GM18511 (cell line): ENCODE measurements around the gene SVIL.
"Not testable (repeated sequence)": the region's sequence is repeated elsewhere in the genome, so short reads cannot be mapped to it uniquely, and the experiment has no call there.

Source experiments
- ATAC-seq: cut with Tn5 transposase; IDR thresholded peaks from one replicate; pipeline ENCODE4 v1.9.1; 2021; ENCODE audit warnings: mild to moderate bottlenecking, moderate library complexity; ENCODE audit not compliant: unreplicated experiment

Gene SVIL

GRCh38 chr10:29579455-29579970 lies 55.3 kb downstream of the SVIL start:
- ATAC-seq: no peak

DNA sequence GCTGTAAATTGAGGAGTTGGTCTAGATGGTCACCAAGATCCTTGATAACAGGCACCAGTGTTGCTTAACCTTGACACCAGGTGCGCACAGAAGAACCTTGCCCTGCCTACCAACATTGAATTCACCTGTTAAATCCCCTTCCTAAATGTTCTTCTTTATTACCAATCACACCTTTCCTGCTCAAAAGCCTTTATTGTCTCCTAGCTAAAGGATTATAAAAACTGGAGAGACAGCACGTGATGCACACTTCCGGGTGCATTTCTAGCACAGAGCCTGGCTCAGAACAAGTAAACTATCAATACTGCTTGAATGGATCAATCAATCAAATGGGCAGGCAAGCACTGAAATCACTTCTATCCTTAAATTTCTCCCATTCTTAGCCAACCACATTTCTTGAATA lies 56.3 kb downstream of the SVIL start:
- ATAC-seq: no peak

GRCh38 chr10:29576681-29577080 lies 58.1 kb downstream of the SVIL start:
- no peak for ATAC-seq

GRCh38 chr10:29575098-29575455 lies 59.7 kb downstream of the SVIL start:
- no peak for ATAC-seq

DNA sequence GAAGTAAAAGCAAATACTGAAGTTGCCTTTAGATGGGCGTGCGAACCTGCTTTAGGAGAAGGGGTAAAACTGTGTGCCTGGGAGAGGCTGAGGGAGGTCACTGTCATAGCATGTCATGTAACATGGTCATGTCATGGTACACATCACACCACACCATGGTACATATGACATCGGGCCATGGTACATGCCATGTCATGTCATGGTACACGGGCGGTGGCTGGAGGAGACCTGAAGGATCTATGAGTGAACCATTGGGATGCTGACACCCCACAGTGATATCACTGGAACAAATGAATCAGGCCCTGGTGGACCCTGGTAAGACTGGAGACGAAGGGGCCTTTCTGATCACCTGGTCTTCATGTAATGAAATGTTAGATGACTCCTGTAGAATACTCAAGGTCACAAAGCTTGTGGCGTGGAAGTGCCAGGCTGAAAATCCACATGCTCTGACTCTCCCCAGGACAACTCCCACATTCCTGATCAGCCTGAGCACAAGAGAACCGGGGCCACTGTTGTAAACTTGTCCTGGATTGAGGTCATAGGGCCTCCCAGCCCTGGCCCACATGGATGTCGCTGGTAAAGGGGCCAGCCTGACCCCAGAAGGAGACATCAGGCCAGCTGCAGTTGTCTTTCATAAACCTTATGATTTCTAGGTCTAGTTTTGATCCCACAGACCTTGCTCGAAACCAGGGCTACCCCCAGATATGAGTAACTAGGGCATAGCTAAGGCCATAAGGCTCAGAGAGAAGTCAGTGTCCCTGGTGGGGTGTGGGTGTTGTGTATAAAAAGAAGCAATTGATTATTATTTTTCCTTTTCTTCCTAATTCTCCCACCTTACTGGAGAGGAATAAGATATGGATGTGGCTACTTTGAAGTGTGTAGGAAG lies 60.3 kb downstream of the SVIL start:
- ATAC-seq: not testable (repeated sequence)

- ATAC-seq: not testable (repeated sequence)
These were observed 64.5 kb downstream of the SVIL start for GRCh38 chr10:29570248-29570647.

- ATAC-seq: no peak
These were observed 65.0 kb downstream of the SVIL start for GRCh38 chr10:29569795-29570194.

GRCh38 chr10:29567003-29567402 lies 67.8 kb downstream of the SVIL start:
- ATAC-seq: no peak

DNA sequence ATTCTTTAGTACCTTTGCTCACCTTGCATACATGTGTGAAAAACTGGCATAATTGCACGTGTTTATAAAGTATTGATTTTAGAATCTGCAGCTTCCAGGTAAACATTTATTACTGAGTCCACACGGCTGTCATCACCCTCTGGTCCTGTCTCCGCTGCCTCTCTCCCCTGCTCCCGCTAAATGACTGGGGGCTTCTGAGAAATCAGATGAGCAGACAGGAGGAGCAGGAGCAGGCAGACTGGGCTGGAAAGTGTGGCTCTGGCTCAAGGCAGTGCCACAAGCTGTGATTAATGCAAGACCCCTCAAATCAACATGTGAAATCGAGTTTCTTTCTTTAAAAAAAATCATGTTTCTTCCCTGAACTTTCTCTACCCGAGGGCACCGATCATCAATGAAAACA lies 68.6 kb downstream of the SVIL start:
- ATAC-seq: not testable (repeated sequence)

GRCh38 chr10:29563420-29564035 lies 71.2 kb downstream of the SVIL start:
- ATAC-seq: no peak

- ATAC-seq: peak; percentile 88
These were observed 71.8 kb downstream of the SVIL start for GRCh38 chr10:29563006-29563405.

GRCh38 chr10:29559996-29560395 lies 74.8 kb downstream of the SVIL start:
- no peak for ATAC-seq

DNA sequence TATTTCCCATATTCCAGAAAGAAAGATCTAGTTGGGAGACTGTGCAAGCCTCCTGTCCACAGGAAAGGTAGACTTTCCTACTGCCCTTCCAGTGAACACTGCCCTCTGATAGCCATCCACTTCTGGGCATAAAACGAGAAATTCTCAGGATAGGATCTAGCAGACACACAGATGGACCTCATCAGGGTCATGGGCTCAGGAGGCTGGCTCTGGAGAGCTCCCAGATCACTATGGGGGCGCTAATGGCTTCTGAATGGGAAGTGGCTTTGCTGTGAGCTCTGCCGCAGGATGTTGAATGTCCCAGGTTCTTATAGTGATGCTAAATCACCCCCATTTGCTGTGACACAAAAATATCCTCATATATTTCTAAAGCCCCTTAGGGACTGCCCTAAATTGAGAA lies 77.1 kb downstream of the SVIL start:
- ATAC-seq: no peak

- ATAC-seq: no peak
These were observed 78.9 kb downstream of the SVIL start for GRCh38 chr10:29555746-29556481.

- no peak for ATAC-seq
These were observed 79.6 kb downstream of the SVIL start for GRCh38 chr10:29555091-29555745.

DNA sequence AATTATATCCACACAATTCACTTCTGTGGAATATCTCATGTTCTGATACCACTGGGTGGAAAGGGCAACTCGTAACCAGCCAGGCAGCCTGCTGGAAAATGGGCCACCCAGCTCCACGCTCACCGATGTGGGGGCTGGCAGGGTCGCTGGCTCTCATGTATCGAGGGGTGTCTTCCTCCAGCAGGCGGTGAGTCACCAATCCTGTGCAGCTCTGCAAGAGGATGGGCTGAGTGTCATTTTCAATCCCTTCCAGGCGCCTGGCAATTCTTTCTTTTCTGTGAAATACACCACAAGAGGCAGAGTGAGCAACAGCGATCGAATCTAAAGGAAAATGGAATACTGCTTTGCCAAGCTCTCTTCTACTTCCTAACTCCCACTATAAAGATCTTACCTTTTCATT lies 80.1 kb downstream of the SVIL start:
- ATAC-seq: no peak

DNA sequence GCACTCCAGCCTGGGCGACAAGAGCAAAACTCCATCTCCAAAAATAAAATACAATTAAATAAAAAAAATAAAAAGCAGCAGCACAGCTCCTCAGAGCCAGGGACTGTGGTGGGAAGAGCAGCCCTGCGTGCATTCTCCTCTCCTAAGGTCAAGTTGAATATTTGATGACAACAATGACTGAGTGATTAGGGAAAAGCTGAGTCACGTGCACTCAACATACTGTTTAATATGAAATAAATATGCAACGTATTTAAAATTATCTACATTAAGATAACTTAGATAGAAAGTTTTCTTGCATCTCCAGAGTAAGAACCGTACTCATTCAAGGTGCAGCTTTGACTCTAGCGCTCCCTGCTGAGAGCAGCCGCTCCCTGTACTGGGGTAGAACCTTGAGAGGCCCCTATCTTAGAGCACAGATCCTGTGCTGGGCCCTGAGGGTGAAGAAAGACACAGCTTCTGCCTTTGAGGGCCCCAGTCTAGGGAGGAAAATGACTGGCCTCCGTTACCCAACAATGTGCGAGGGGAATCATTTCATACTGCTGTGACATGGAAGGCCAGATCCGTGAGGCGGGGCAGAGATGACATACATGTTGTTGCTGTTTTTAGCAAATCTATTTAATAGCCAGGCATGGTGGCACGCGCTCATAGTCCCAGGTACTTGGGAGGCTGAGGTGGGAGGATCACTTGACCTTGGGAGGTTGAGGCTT lies 81.1 kb downstream of the SVIL start:
- no peak for ATAC-seq

- ATAC-seq: not testable (repeated sequence)
These were observed 81.7 kb downstream of the SVIL start for GRCh38 chr10:29553116-29553515.

DNA sequence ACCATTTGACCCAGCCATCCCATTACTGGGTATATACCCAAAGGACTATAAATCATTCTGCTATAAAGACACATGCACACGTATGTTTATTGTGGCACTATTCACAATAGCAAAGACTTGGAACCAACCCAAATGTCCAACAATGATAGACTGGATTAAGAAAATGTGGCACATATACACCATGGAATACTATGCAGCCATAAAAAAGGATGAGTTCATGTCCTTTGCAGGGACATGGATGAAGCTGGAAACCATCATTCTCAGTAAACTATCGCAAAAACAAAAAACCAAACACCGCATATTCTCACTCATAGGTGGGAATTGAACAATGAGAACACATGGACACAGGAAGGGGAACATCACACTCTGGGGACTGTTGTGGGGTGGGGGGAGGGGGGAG lies 85.3 kb downstream of the SVIL start:
- ATAC-seq: not testable (repeated sequence)

- no peak for ATAC-seq
These were observed 87.9 kb downstream of the SVIL start for GRCh38 chr10:29546773-29547313.
